C4-2B (cell line): Measurements from ENCODE around the gene ADCY1.

ENCODE experiments used
- ZFX ChIP-seq: fragments of 450-650 bp; IDR thresholded peaks from 2 replicates; pipeline ENCODE4 v1.6.1; 2017
- TF ChIP-seq, protein P1 (sequence below): fragments of 450-650 bp; conservative IDR thresholded peaks from 2 replicates; pipeline ENCODE4 v1.5.1; 2017; ENCODE audit warnings: mild to moderate bottlenecking

DNA sequence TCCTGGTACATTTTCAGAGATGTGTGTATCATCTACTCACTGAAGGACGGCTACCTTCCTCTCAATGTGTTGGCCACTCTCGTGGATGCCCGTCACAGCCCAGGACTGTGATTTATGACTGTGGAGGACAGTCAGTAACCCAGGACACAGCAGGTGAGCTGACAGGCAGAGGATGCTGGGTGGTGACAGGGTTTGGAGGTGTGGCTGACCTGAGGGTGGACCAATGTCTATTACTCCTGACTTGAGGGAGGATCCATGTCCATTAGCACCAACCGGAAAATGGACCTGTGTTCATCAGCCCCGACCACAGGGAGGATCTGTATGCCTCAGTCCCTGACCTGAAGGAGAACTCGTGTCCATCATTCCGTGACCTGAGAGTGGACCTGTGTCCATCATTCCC is 96.1 kb downstream of the ADCY1 start:
- TF ChIP-seq, protein P1, sequence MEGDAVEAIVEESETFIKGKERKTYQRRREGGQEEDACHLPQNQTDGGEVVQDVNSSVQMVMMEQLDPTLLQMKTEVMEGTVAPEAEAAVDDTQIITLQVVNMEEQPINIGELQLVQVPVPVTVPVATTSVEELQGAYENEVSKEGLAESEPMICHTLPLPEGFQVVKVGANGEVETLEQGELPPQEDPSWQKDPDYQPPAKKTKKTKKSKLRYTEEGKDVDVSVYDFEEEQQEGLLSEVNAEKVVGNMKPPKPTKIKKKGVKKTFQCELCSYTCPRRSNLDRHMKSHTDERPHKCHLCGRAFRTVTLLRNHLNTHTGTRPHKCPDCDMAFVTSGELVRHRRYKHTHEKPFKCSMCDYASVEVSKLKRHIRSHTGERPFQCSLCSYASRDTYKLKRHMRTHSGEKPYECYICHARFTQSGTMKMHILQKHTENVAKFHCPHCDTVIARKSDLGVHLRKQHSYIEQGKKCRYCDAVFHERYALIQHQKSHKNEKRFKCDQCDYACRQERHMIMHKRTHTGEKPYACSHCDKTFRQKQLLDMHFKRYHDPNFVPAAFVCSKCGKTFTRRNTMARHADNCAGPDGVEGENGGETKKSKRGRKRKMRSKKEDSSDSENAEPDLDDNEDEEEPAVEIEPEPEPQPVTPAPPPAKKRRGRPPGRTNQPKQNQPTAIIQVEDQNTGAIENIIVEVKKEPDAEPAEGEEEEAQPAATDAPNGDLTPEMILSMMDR: no peak
- no peak for TF ChIP-seq ZFX
